ENCODE results near the gene PPP1R14C.

The PPP1R14C gene

DNA sequence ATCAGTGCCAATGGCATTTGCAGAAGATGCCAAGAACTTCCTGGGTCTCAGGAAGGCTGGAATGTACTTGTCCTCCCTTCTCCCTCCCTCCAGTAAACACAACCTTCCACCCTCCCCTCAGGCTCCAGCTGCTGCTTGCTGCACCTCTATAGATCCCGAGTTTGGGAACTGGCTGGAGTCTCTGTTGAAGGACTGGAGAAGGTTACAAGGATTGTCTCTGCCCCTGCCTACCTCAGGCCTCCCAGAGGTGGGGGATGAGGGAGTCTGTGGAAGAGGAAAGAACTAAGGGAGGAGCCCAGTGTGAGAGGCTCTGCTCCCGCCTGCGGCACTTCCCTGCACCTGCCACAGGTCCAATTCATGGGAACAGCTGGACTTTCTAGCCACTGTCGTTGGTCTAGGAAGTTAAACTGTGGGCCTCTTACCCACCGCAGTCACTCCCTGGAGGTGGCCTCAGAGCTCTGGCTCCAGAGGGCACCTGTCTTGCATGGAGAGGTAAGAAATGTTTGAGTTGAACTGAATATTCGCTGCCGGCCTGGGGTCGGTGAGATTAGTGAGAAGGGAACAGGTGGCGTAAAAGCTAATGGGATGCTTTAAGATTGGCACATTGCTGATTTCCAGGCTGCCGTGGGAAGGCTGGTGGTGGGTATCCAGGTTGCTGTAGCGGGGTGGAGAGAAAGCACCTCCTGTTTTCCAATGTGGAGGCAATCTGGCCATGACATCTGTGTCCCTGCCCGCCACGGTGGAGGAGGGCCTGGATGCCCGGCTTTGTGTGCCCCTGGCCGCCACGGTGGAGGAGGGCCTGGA is 54.3 kb downstream of the PPP1R14C start:
- no peak for DNase-seq

- no peak for DNase-seq
Measured at GRCh38 chr6:150198532-150198931, 55.7 kb downstream of the PPP1R14C start.

DNA sequence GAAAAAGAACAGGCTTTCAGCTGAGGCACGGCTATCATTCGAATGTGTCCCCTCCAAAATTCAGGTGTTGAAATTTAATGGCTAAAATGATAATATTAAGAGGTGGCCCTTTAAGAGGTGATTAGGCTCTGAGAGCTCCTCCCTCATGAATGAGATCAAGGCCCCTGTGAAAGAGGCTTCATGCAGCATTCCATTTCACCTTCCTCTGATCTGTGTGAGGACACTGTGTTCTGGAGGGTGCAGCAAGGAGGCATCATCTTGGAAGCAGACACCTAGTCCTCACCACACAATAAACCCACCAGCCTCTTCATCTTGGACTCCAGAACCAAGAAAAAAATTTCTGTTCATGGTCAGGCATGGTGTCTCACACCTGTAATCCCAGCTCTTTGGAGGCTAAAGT is 56.4 kb downstream of the PPP1R14C start:
- DNase-seq: no peak

DNA sequence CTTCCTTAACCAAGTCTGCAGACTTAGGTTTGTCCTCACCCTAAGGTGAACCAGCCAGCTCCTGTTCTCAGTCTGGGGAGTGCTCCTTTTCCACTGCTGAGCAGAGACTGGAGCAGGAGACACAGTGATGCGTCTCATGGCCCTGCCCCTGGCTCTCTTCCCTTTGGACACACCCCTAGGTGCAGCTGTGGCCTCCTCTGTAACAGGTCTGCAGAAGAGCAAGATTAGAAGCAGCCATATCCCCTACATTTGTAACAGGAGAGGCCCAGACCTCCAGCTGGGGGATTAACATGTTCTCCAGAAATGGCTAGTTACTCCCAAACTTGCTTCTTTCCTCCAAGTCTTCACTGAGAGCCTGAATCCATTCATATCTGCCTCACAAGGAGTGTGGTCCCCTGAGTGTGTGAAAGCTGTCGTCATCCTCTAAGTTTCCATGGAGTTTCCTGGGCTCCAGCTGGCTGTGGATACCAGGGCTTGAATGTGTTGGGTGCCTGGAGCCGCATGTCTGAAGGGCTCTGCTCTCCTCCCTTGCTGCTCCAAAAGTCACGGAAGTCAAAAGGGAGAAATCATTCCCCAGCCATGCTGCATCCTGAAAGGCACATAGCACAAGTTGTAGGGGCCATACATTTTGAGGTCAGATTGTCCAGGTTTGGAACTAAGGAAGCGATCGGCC is 57.7 kb downstream of the PPP1R14C start:
- no peak for DNase-seq

DNA sequence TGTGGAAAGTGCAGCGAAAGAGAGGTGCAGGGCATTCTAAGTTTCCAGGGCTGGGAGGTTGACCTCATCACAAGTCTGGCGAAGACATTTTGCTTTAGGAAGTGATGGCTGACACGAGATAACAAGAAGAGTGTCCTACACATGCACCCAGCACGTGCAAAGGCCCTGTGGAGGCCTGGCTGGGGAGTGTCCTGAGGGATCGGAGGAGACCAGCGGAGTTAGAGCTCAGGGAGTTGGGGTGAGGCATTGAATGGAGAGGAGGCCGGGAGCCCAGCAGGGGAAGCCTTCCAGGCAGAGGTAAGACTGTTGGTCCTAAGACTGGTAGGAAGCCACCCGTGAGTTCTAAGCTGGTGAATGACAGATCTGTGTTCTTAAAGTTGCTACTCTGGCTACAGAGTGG is 58.4 kb downstream of the PPP1R14C start:
- no peak for DNase-seq

DNA sequence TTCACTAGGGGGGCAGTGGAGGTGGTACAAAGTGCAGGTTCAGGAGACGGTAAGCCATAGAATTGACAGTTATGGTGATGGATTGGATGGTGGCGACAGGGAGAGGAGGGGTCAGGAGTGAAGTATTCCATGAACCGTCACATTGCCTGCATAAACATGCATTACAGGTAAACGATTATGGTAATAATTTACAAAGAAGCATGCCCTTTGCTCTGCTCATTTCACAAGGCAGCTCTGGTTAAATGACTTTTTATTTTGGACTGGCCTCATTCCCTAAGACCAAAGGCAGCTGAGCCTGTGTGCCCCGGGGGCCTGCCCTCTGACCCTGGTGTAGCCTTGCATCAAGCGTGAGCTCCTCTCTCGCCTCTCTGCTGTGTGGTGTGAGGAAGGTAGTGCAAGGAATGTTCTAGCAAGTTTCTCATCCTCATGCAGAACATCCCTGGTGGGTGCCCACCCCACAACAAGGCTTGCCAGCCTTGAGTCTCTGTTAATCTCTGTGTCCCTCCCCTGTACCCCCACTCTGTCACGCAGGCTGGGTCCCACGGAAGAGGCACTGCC is 59.0 kb downstream of the PPP1R14C start:
- no peak for DNase-seq

DNA sequence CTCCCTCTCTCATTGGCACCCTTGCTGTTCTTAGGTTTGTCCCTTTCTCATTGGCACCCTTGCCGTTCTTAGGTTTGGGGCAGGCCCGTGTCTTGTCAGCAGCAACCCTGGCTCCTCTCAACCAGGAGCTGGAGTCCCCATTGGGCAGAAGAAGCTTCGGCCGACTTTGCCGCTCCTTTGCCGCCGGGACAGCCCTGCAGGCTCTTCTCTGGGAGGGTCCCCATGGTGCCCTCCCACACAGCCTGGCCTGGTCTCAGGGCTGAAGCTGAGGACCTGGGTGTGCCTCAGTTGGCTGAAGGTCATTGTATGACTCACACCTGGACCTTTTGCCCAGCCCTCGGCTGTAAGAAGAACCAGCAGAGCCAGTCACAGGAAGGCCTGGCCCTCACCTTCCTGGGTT is 59.6 kb downstream of the PPP1R14C start:
- DNase-seq: no peak

DNA sequence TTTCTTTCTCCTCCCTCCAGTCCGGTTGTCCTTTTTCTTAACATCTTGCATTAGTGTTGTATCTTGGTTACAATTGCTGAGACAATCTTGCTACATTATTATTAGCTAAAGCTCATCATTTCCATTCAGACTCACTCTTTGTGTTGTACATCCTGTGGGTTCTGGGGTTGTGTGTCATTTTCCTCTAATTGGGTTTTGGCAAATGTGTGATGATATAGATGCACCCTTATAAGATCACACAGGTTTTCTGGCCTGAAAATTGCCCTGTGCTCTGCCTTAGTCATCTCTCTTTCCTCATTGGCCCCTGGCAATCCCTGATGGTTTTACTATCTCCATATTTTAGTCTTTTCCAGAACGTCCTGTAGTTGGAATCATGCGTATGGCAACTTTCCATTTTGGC is 60.1 kb downstream of the PPP1R14C start:
- DNase-seq: no peak

DNA sequence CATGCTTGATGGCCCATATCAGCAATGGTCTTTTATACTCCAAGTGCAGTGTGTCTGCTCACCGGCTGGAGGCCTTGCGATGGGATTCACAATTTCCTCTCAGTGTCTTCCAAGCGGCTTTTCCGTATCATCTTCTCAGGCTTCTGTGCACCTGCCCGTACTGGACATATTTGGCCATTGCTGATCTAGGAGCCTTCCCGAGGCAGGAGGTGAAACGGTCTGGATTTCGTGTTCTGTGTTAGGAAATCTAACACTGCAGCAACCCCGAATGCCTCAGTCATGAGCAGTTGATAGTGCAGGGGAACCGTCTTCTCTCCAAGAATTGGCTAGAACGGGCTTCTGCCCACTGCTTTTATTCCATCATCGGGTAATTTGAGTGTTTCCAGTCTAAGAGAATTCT is 60.5 kb downstream of the PPP1R14C start:
- no peak for DNase-seq

GRCh38 chr6:150203871-150204545 is 61.2 kb downstream of the PPP1R14C start:
- DNase-seq: no peak

GRCh38 chr6:150204705-150205472 is 62.0 kb downstream of the PPP1R14C start:
- no peak for DNase-seq

- no peak for DNase-seq
Measured at GRCh38 chr6:150207931-150208570, 65.2 kb downstream of the PPP1R14C start.

- no peak for DNase-seq
Measured at GRCh38 chr6:150208611-150209352, 65.9 kb downstream of the PPP1R14C start.

DNA sequence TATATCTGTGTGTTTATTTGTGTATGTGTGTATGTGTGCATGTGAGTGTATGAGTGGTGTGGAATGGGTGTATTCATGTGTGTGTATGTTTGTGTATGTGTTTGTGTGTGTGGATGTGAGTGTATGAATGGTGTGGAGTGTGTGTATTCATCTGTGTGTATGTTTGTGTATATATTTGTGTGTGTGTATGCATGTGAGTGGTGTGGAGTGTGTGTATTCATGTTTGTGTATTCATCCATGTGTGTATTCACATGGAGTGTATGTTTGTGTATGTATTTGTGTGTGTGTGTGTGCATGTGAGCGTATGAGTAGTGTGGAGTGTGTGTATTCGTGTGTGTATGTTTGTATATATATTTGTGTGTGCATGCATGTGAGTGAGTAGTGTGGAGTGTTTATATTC is 66.6 kb downstream of the PPP1R14C start:
- no peak for DNase-seq

DNA sequence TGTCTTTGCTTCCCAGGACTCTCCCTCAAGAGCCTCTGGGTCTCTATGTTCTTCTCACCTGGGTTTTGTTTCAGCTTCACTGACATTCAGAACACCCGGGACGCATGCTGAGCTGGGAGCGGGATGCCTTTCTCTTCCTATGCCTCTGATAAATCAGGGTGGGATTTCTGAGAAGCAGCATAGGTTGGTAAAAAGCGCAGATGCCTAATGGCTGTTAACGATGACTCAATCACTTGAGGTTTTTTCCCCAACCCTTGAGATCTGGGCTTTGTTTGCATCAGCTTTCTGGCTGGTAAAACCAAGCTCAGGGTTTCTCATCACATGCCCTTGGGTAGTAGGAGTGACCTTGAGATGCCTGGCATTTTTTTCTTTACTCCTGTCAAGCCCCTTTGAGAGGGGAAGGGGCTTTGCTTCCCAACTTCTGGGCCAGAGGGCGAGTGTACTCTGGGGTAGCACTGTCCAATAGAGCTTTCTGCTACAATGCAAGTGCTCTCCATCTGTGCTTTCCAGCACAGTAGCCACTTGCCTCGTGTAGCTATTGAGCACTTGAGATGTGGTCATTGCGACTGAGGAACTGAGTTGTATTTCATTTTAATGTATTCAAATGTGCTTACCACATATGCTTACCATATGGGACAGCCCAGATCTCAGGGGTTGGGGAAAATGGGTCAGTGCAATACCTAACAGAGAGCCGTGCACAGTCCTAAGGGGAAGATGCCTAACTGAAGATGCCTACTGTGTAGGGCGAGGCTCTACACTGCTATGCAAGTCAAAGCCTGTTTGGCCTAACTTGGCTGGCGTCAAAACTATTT is 69.1 kb downstream of the PPP1R14C start:
- peak; percentile 9 for DNase-seq

DNA sequence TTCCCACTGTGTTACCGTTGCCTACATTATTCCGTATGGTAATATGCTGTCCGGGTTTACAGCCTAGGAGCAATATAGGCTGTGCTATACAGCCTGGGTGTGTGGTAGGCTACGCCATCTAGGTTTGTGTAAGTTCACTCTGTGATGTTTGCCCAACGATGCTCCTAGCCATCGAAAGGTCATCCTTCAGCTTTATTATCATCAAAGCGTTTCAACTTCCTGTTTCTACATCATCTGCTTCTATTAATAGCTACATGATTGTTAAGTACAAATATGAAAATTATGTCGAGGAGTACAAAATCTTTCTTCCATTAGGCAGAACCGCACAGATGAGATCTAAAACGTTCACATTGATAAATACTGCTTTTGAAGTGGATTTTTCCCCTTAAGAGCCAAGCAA is 69.9 kb downstream of the PPP1R14C start:
- DNase-seq: no peak

- no peak for DNase-seq
Measured at GRCh38 chr6:150213301-150213700, 70.5 kb downstream of the PPP1R14C start.

GRCh38 chr6:150214310-150214709 is 71.5 kb downstream of the PPP1R14C start:
- DNase-seq: no peak

DNA sequence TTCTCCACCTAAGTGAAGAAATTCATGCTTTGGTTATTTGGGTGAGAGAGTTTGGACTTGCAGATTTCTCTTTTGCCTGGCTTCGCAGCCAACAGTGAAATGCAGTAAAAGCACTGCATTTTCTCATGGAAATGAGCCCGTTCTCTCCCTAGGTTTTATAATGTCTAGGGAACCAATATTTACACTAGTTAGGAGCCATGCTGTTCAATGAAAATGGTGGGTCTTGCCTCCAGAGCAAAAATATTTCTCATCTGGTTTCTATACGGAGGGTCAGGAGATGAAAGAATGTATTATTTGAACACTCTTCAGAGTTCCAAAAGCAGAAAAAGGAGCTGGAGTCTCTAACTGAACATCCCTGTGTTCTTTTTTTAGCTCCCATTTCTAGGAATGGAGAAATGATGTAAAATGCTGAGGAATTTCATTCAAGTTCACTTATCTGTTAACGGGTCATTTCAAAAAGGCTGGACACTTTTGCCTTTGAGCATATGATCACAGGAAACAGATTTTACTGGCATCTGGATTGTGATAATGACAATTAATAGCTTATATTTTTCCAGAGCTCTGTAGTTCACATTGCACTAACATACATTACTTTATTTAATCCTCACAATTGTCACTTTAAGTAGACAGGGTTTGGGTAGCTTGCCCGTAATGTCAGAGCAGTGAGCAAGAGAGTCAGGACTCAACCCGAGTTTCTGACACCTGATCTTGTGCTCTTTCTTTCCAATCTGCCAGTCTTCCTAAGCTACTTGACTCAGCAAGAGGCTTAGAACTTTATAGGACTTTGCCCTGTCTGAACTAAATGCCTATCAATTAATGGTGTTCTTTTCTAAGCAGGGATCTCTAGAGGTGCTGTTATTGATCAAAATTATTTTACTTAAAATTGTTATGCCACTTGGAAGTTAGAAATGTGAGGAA is 78.0 kb downstream of the PPP1R14C start:
- no peak for DNase-seq

DNA sequence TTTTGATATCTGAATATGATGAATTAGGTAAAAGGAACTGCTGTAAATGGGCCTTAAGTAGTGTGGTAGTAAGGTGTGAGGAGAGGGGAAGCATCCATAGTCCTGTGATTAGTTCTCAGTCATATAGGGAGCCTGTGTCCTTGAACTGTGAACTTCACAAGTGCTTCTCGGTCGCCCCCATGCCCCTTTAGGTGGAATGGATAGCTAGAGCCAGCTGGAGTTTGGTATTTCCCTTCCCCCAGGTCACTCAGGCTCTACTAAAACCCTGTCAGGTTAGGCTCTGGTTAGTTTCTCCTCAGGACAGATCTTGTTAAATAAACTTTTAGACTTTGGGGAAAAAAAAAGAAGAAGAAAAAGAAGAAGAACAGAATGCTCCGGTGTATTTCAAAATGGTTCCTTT is 82.0 kb downstream of the PPP1R14C start:
- DNase-seq: no peak
